CD4-positive, alpha-beta T cell treated with Interleukin-6 for 4 hours (primary cell): ENCODE measurements around the gene SUMF2.
"Not testable (repeated sequence)": the region's sequence is repeated elsewhere in the genome, so short reads cannot be mapped to it uniquely, and the experiment has no call there.

Source experiments
- DNase-seq: peaks from one replicate; pipeline ENCODE4 v3.0.0-alpha.2; 2020; ENCODE audit warnings: mixed read lengths

SUMF2 gene

GRCh38 chr7:56107954-56108258 lies 43.8 kb downstream of the SUMF2 start:
- no peak for DNase-seq

GRCh38 chr7:56110611-56111010 lies 46.5 kb downstream of the SUMF2 start:
- no peak for DNase-seq

- not testable (repeated sequence) for DNase-seq
These were observed 48.2 kb downstream of the SUMF2 start for GRCh38 chr7:56112244-56112643.

GRCh38 chr7:56115852-56116538 lies 51.9 kb downstream of the SUMF2 start, which contains the start of gene NUPR2:
NUPR2 (minus strand) TSS chr7:56116417; CDS start chr7:56116314, 103 bp downstream.
- no peak for DNase-seq

- no peak for DNase-seq
These were observed 57.4 kb downstream of the SUMF2 start for GRCh38 chr7:56121440-56121839.

- no peak for DNase-seq
These were observed 60.9 kb downstream of the SUMF2 start for GRCh38 chr7:56124981-56125380.

GRCh38 chr7:56125831-56126230 lies 61.7 kb downstream of the SUMF2 start:
- DNase-seq, result no peak

GRCh38 chr7:56127241-56127975 lies 63.3 kb downstream of the SUMF2 start:
- no peak for DNase-seq
